ENCODE results near the gene PPP2R2C.

Gene PPP2R2C

GRCh38 chr4:6332042-6332668, 140.3 kb downstream of the PPP2R2C start:
- no peak for DNase-seq (ENCODE audit: low read depth in 2 of 2)

DNA sequence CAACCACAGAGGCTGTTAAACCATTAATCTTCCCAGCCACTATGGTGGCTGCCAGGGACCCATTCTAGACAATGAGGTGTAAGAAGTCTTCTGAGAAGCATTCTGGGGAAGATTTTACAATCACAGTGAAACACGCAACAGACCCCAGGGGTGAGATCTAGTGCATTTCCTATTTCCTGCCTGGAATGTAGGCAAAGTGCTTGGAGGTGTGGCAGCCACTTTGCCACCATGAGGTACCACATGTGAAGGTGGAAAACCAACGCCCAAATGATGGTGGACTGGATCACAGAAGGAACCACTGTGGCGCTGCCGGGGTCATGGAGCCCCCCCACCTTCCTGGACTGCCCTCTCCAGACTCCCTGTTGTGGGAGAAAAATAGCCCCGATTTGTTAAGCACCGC, 140.9 kb downstream of the PPP2R2C start:
- DNase-seq (ENCODE audit: low read depth in 2 of 2), result no peak

- DNase-seq (ENCODE audit: low read depth in 2 of 2), result peak in 1 of 2 donors; percentile 10
Measured at GRCh38 chr4:6331018-6331417, 141.4 kb downstream of the PPP2R2C start.

- no peak for DNase-seq (ENCODE audit: low read depth in 2 of 2)
Measured at GRCh38 chr4:6330384-6330767, 142.0 kb downstream of the PPP2R2C start.

DNA sequence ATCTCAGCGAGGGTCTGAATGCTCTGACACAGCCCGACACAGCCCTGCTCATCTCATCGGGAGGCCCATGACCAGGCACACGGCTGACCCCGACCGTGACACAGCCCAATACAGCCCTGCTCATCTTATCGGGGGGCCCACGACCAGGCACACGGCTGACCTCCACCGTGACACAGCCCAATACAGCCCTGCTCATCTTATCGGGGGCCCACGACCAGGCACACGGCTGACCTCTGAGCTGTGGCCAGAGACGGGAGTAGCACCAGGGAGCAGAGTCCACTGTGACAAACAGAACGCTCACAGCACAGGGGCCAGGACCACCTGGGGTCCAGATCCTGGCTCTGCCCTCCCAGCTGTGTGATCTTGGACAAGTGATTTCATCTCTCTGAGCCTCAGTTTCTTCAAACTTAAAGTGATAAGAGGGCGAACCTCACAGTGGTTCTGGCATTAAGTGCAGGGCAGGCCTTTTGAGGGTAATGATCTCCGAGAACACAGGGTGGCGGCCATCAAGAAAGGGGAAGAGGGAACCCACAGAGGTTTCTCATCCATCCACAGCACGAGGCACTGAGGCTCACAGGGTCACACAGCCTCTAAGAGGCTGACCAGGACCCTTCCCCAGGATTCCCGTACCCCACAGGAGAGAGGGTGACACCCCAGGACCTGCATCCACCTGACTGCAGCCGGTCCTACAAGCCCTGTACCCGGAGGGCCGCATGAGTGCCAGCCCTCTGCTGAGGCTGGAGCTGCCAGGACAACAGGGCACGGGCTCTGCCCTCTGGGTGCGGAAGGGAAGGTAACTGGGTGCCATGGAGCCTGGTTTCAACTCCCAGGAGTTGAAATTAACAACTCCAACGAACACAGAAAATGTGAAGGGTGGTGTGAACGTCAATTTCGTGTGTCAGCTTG, 142.7 kb downstream of the PPP2R2C start:
- DNase-seq (ENCODE audit: low read depth in 2 of 2), result no peak

GRCh38 chr4:6328526-6328925, 143.9 kb downstream of the PPP2R2C start:
- no peak for DNase-seq (ENCODE audit: low read depth in 2 of 2)

- DNase-seq (ENCODE audit: low read depth in 2 of 2), result peak; percentile 65 to 68
Measured at GRCh38 chr4:6327220-6327917, 145.0 kb downstream of the PPP2R2C start.

- DNase-seq (ENCODE audit: low read depth in 2 of 2), result no peak
Measured at GRCh38 chr4:6326312-6327060, 145.9 kb downstream of the PPP2R2C start.

GRCh38 chr4:6325788-6326290, 146.6 kb downstream of the PPP2R2C start:
- DNase-seq (ENCODE audit: low read depth in 2 of 2), result no peak

DNA sequence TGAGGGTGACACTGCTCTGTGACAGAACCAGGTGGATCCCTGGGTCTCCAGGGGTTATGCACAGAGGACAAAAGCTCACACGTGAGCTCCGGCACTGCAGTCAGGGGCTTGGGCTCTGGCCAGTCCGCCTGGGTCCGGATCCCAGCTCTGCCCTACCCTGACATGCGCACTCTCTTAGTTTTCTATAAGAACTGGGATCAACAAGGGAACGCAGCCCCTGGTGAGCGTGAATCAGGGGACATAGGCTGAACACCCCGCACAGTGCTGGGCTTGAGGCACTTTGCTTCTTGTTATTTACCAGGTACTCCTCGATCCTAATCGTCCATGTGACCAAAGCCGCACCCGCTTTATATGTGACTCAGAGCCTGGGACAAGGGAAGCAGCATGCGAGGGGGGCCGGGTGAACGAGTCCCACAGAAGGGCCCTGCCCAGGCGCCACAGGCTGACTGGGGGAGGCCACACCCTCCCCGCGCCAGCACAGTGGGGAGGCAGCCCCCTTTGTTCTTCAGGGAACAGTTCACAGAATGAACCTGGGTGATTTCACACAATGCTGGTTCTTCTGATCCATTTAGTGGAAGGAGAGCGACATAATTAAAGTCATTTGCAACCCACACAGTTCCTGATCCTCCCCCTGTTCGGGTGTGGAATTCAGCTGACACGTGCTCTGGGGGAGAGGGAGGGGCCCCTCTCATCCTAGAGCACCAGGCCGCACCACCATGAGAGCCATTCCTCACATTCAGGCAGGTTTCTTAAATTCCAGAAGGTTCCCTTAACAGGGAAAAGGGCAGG, 147.2 kb downstream of the PPP2R2C start:
- DNase-seq (ENCODE audit: low read depth in 2 of 2), result no peak

DNA sequence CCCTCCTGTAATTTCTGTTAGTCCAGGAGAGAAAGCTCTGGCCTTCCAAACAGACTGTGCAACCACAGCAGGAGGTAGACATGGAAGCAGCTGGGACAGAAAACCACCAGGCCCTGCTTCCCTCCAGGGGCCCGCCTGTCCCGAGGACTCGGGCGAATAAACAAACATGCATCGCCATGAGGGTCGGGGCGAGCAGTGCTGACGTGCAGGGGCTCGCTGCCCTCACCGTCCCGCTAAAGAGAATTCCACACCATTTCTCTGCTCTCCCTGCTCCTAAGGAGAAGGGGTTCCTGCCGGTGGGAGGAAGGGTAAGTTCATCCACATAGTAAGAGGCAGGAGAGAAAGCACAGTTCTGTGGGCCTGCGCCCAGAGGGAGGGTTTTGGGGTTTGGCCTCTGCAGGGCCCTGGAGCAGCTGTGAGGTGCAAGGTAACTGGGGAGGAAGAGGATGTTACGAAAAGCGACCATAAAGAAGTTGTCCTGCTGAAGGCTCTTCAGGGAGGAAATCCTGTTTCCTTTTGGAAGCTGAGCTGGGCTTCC, 147.9 kb downstream of the PPP2R2C start:
- no peak for DNase-seq (ENCODE audit: low read depth in 2 of 2)

GRCh38 chr4:6322761-6323566, 149.4 kb downstream of the PPP2R2C start:
- no peak for DNase-seq (ENCODE audit: low read depth in 2 of 2)

GRCh38 chr4:6322067-6322760, 150.2 kb downstream of the PPP2R2C start:
- DNase-seq (ENCODE audit: low read depth in 2 of 2), result no peak

DNA sequence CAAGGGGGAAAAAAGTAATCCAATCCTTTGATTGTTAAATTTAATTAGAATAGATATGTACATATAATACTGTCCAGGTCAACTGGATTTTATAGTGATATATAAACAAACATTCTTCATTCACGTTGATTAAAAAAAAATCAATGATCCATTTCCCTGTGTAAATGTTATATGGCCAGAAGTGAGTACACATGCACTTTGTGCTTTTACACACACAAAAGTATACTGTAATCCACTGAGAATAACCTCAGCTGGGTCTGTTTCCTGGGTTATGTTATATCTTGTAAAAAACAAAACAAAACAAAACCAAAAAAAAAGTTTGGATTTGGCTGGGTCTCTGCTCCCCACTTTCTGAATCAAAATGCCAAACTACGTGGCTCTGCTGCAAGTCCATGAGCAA, 151.1 kb downstream of the PPP2R2C start:
- no peak for DNase-seq (ENCODE audit: low read depth in 2 of 2)

DNA sequence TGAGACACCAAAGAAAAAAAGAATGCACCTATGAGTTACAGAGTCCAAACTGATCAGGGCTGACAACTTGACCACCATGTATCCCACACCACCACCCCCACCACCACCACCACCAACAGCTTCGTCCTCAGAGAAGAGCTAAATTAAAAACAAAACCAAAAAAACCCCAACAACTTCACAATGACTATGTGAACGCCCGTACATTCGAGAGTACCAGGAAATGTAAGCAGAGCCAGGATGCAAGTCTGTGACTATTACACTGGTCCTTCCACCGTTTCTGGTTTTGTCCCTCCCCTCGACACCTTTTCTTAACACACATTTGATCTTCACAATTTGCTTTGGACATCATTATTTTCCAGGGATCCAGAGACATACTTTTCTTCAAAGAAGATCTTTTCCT, 151.8 kb downstream of the PPP2R2C start:
- DNase-seq (ENCODE audit: low read depth in 2 of 2), result no peak

DNA sequence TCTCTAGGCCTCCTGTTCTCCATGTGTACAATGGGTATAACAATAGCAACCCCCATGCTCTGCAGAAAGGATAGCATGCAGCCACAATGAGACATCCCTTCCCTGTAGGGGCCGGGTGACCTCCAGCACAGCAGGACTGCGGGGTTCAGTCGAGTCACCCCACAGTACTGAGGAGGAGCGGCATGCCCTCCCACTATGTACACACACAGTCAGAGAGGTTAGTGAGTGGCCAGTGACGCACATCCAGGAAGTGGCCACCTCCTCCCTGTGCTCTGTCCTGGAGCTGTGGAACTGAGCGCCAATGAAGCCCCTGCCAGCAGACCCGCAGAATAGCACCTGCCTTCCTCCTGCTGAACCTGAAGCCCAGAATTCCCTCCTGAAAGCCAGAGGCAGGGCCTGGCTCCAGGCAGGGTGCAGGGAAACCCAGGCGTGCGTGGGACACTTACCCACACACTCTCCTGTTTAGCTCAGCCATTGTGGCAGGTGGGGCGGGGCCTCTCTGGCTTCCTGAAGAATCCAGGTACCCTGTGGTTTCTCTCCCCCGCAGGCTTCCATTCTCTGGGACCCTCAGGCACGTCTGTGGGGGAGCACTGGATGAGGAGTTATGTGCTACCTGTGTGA, 152.8 kb downstream of the PPP2R2C start:
- DNase-seq (ENCODE audit: low read depth in 2 of 2), result no peak

DNA sequence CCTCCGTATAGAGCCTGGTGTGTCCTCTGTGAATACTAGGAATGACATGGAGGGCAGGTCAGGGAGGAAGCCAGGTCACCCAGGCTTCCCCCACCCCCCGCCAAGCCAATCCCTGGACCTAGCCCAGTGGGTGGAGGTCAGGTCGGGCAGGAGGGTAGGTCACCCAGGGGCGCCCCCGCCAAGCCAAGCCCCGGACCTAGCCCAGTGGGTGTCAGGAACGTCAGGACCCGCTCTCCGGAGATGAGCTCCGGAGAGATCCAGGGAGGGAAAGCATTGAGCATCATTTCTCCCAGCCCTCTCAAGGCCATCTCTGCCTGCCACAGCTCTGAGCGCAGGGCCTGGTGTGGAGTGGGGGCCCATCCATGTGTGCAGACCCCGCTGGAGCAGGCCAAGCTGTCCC, 154.2 kb downstream of the PPP2R2C start:
- DNase-seq (ENCODE audit: low read depth in 2 of 2), result no peak

DNA sequence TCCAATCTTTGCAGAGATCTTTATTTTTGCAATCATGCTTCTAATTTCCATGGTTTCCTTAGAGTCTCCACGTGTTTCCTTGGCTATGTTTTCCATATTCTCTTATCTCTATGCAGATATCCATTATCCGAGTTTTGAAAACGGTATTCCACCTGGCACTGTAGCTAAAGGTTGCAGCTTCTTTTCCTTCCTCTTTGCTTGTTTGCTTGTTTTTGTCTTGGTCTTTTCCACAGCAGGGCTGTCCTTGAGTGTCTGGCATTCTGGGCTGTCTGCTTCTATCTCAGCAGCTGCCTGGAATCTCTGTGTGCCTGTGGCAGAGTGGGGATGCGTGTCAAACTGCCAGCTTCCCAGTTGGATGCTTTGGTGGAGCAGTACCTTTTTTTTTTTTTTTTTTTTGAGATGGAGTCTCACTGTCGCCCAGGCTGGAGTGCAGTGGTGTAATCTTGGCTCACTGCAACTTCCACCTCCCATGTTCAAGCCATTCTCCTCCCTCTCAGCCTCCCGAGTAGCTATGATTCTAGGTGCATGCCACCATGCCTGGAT, 155.9 kb downstream of the PPP2R2C start:
- no peak for DNase-seq (ENCODE audit: low read depth in 2 of 2)
